Vagina (tissue), 2 donors: ENCODE results near the gene SORCS2. TPM values are rescaled to one million over a fixed set of nuclear protein-coding genes. Genes with fewer than 3 reads are reported as not detected.
A peak's percentile ranks its signal among the peaks of the same experiment; 100 is the strongest.

ENCODE experiments used
- DNase-seq, 2 donors: peaks; one replicate each; pipeline ENCODE4 v3.0.0-alpha.2; 2017; ENCODE audit errors: extremely low spot score in 2 of 2
- H3K27ac ChIP-seq: fragments of 200-600 bp; sonication (generic); one replicate; pipeline ENCODE4 v1.5.1; 2019
- H3K27me3 ChIP-seq: fragments of 200-600 bp; sonication (generic); one replicate; pipeline ENCODE4 v1.5.1; 2019
- H3K36me3 ChIP-seq, 2 donors: fragments of 200-600 bp; sonication (generic); one replicate each; pipeline ENCODE4 v1.5.1; 2017 to 2019
- H3K4me1 ChIP-seq: fragments of 200-600 bp; sonication (generic); one replicate; pipeline ENCODE4 v1.5.1; 2019
- H3K4me3 ChIP-seq, 2 donors: fragments of 200-600 bp; sonication (generic); 1 replicate in 1 of 2; 2 replicates in 1 of 2; pipeline ENCODE4 v1.5.1; 2016 to 2019
- H3K9me3 ChIP-seq: fragments of 200-600 bp; sonication (generic); one replicate; pipeline ENCODE4 v1.5.1; 2019
- CTCF ChIP-seq, 3 experiments: fragments of 450-650 bp in 2 of 3; fragments of 200-600 bp in 1 of 3; sonication (generic) in 1 of 3; IDR thresholded peaks; one replicate each; pipeline ENCODE4 v1.5.1; 2017 to 2019; ENCODE audit warnings: antibody characterized with exemption in 3 of 3, mild to moderate bottlenecking in 2 of 3, moderate library complexity in 2 of 3
- POLR2A ChIP-seq, 2 donors: fragments of 450-650 bp; IDR thresholded peaks; one replicate each; pipeline ENCODE4 v1.6.1; 2017; ENCODE audit warnings: antibody characterized with exemption in 2 of 2, mild to moderate bottlenecking in 2 of 2, moderate library complexity in 2 of 2
- POLR2AphosphoS5 ChIP-seq, 2 donors: sonication (generic); formaldehyde crosslinking; IDR thresholded peaks; one replicate each; pipeline ENCODE4 v1.9.0; 2017; ENCODE audit warnings: antibody characterized with exemption in 2 of 2, mild to moderate bottlenecking in 2 of 2, low read depth in 1 of 2; ENCODE audit not compliant: insufficient read depth in 1 of 2
- intact Hi-C: fragments of 100-400 bp; cut with DNase I; formaldehyde crosslinking; loops from one replicate; pipeline ENCODE4 v1.15.1; 2023
- total RNA-seq: library from RNA; depleted of rRNA; stranded (reverse); fragments of >200 nt; gene quantifications from one replicate; pipeline ENCODE4 v1.2.3, GENCODE V29; 2016

SORCS2 gene
- total RNA-seq, 1 donor from 2014 or later, result 5.4 TPM

- intact Hi-C loops, result no loop called here
- no peak for TF ChIP-seq POLR2AphosphoS5 (IDR thresholded peaks at IDR 0.05; ENCODE audit: insufficient read depth in 1 of 2, low read depth in 1 of 2)
- no peak for TF ChIP-seq POLR2A (IDR thresholded peaks at IDR 0.05)
- TF ChIP-seq CTCF (IDR thresholded peaks at IDR 0.05), result no peak
- Histone ChIP-seq H3K4me1 (no peaks in the 10 kb centered on the region), H3K9me3 (no peaks in the 10 kb centered on the region), H3K4me3 (no peak overlapping the region), H3K27ac (no peak overlapping the region), H3K27me3 (no peaks in the 10 kb centered on the region), H3K36me3 (no peaks in the 10 kb centered on the region)
- peak in 1 of 2 donors; percentile 37 for DNase-seq
These were observed 26.1 kb upstream of the SORCS2 start for GRCh38 chr4:7166237-7166636.

- intact Hi-C loops, result no loop called here
- no peaks in the 10 kb centered on the region for H3K9me3 ChIP-seq
- peak in 1 of 2 donors; percentile 72 for DNase-seq
- TF ChIP-seq POLR2A (IDR thresholded peaks at IDR 0.05), result no peak
- no peak for TF ChIP-seq CTCF (IDR thresholded peaks at IDR 0.05)
- no peak for TF ChIP-seq POLR2AphosphoS5 (IDR thresholded peaks at IDR 0.05; ENCODE audit: insufficient read depth in 1 of 2, low read depth in 1 of 2)
- H3K27ac ChIP-seq, result no peak overlapping the region
- no peaks in the 10 kb centered on the region for H3K27me3 ChIP-seq
- H3K4me1 ChIP-seq, result no peaks in the 10 kb centered on the region
- no peak overlapping the region for H3K4me3 ChIP-seq
- H3K36me3 ChIP-seq, result no peaks in the 10 kb centered on the region
These were observed 25.2 kb upstream of the SORCS2 start for GRCh38 chr4:7166981-7167700.

GRCh38 chr4:7167706-7168105 lies 24.6 kb upstream of the SORCS2 start:
- H3K9me3 ChIP-seq, result no peaks in the 10 kb centered on the region
- no peak for DNase-seq
- no peaks in the 10 kb centered on the region for H3K27me3 ChIP-seq
- intact Hi-C loops, result no loop called here
- no peaks in the 10 kb centered on the region for H3K36me3 ChIP-seq
- no peak for TF ChIP-seq CTCF (IDR thresholded peaks at IDR 0.05)
- no peak for TF ChIP-seq POLR2AphosphoS5 (IDR thresholded peaks at IDR 0.05; ENCODE audit: insufficient read depth in 1 of 2, low read depth in 1 of 2)
- no peak for TF ChIP-seq POLR2A (IDR thresholded peaks at IDR 0.05)
- H3K27ac ChIP-seq, result no peak overlapping the region
- no peaks in the 10 kb centered on the region for H3K4me1 ChIP-seq
- no peak overlapping the region for H3K4me3 ChIP-seq

- TF ChIP-seq POLR2A (IDR thresholded peaks at IDR 0.05), result no peak
- no peak for TF ChIP-seq POLR2AphosphoS5 (IDR thresholded peaks at IDR 0.05; ENCODE audit: insufficient read depth in 1 of 2, low read depth in 1 of 2)
- no peak for TF ChIP-seq CTCF (IDR thresholded peaks at IDR 0.05)
- Histone ChIP-seq H3K4me1 (no peaks in the 10 kb centered on the region), H3K27me3 (no peaks in the 10 kb centered on the region), H3K27ac (no peak overlapping the region), H3K4me3 (no peak overlapping the region), H3K9me3 (no peaks in the 10 kb centered on the region), H3K36me3 (no peaks in the 10 kb centered on the region)
- intact Hi-C loops, result no loop called here
- DNase-seq, result no peak
These were observed 24.2 kb upstream of the SORCS2 start for GRCh38 chr4:7168106-7168505.

- no peak for DNase-seq
- intact Hi-C loops, result no loop called here
- Histone ChIP-seq H3K36me3 (no peaks in the 10 kb centered on the region), H3K27ac (no peak overlapping the region), H3K4me1 (no peaks in the 10 kb centered on the region), H3K27me3 (no peaks in the 10 kb centered on the region), H3K4me3 (no peak overlapping the region), H3K9me3 (no peaks in the 10 kb centered on the region)
- no peak for TF ChIP-seq POLR2A (IDR thresholded peaks at IDR 0.05)
- TF ChIP-seq CTCF (IDR thresholded peaks at IDR 0.05), result no peak
- no peak for TF ChIP-seq POLR2AphosphoS5 (IDR thresholded peaks at IDR 0.05; ENCODE audit: insufficient read depth in 1 of 2, low read depth in 1 of 2)
These were observed 23.2 kb upstream of the SORCS2 start for GRCh38 chr4:7169134-7169533.
